ENCODE results near the gene SPEN.

SPEN gene

DNA sequence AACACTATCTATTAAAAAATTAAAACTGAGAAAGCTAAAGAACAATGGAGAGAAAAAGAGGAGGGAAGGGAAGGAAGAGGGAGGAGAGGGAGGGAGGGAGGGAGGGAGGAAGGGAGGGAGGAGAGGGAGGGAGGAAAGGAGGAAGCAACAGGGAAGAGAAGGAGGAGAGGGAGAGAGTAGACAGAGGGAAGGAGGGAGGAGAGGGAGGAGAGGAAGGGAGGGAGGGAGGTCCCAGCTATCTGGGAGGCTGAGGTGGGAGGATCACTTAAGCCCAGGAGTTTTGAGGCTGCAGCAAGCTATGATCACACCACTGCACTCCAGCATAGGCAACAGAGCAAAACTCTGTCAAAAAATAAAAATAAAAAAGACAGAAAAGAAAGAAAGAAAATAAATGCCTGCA lies 111.9 kb downstream of the SPEN start:
- H3K9ac ChIP-seq (ENCODE audit: insufficient read length) = no peak overlapping the region

DNA sequence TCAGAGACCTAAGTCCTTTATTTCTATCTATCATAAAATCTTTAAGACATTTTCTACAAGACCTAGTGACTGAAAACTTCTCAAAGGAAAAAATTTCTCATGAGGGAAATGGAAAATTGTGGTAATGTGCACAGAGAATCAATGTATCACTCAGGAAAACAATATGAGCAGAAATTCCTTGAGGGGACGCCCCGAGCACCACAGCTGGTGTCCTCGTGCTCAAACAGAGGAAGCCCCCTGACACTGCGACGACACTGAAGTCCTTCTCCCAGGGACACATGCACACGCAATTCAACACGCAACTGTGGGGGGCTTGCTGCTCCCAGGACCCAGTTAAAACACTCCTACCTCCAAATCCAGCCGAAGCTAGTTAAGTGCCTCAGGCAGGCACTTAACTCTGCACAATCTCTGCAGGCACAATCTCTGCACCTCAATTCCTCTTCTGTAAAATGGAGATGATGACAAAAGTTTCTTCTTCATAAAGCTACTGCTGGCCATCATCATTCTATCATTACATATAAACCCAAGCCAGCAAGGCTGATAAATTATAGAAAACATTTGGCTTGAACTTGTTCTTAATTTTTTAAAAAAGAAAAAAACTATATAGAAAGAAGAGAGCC lies 112.4 kb downstream of the SPEN start:
- Histone ChIP-seq H3K4me3 (peak overlapping the region; percentile 49), H3K9me3 (ENCODE audit: low read depth, low read length) (no peaks in the 10 kb centered on the region), H3K36me3 (ENCODE audit: insufficient read depth, low read length) (no peaks in the 10 kb centered on the region), H3K27ac (peak overlapping the region; percentile 70), H3K9ac (ENCODE audit: insufficient read length) (peak overlapping the region; percentile 22)
- TF ChIP-seq FOXP2 (optimal IDR thresholded peaks at IDR 0.05; ENCODE audit: control extremely low read depth, extremely low read length, insufficient read depth) (no peak), EZH2 (IDR thresholded peaks at IDR 0.05) (no peak), POLR2AphosphoS5 (IDR thresholded peaks at IDR 0.05; ENCODE audit: borderline replicate concordance, low read depth, low read length) (no peak)
- no peak for DNase-seq (ENCODE audit: low read depth, low spot score)

More for the DNA sequence above, 111.9 kb downstream of the SPEN start:
- TF ChIP-seq EZH2 (IDR thresholded peaks at IDR 0.05) = no peak
- no peak for TF ChIP-seq POLR2AphosphoS5 (IDR thresholded peaks at IDR 0.05; ENCODE audit: borderline replicate concordance, low read depth, low read length)
- no peak for TF ChIP-seq FOXP2 (optimal IDR thresholded peaks at IDR 0.05; ENCODE audit: control extremely low read depth, extremely low read length, insufficient read depth)
- no peak for DNase-seq (ENCODE audit: low read depth, low spot score)
- Histone ChIP-seq H3K9me3 (ENCODE audit: low read depth, low read length) (no peaks in the 10 kb centered on the region), H3K4me3 (peak overlapping the region; percentile 49; the same call in 1 of the 2 replicates), H3K36me3 (ENCODE audit: insufficient read depth, low read length) (no peaks in the 10 kb centered on the region), H3K27ac (peak overlapping the region; percentile 80)

DNA sequence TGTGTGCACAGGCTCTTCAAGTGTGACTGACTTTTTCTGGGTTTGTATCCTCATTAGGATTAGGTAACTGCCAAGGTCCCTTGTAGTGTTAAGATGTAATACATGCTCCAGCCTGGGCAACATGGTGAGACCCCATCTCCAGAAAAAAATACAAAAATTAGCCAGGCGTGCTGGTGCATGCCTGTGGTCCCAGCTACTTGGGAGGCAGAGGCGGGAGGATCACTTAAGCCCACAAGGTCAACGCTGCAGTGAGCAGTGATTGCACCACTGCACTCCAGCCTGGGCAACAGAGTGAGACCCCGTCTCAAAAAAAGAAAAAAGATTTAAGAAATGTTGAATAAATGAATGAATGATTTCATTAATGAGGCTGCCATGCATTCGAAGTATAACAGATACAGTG lies 113.3 kb downstream of the SPEN start:
- Histone ChIP-seq H3K9ac (ENCODE audit: insufficient read length) (no peak overlapping the region), H3K27ac (no peak overlapping the region), H3K4me3 (no peak overlapping the region), H3K36me3 (ENCODE audit: insufficient read depth, low read length) (no peaks in the 10 kb centered on the region), H3K9me3 (ENCODE audit: low read depth, low read length) (no peaks in the 10 kb centered on the region)
- DNase-seq (ENCODE audit: low read depth, low spot score) = no peak
- no peak for TF ChIP-seq EZH2 (IDR thresholded peaks at IDR 0.05)
- TF ChIP-seq POLR2AphosphoS5 (IDR thresholded peaks at IDR 0.05; ENCODE audit: borderline replicate concordance, low read depth, low read length) = no peak
- no peak for TF ChIP-seq FOXP2 (optimal IDR thresholded peaks at IDR 0.05; ENCODE audit: control extremely low read depth, extremely low read length, insufficient read depth)

DNA sequence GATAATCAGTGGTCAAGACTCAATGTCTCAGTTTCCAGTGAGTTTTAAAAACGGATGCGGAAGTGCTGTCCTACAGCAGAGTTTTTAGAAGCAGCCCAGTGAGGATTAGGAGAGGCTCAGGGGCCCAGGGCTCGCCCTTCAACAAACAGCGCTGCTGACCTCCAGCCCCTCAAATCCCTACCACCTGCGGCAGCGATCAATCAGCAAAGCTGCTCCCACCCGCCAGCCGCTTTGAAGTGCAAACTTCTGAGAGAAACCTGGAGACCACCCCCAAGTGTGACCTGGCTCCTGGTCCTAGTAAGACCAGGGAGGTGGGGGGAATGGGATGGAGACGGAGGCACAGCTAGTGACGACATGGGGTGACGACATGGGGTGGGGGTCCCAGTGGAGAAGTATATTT lies 114.0 kb downstream of the SPEN start:
- Histone ChIP-seq H3K27ac (no peak overlapping the region), H3K9me3 (ENCODE audit: low read depth, low read length) (no peaks in the 10 kb centered on the region), H3K9ac (ENCODE audit: insufficient read length) (no peak overlapping the region), H3K4me3 (no peak overlapping the region), H3K36me3 (ENCODE audit: insufficient read depth, low read length) (no peaks in the 10 kb centered on the region)
- DNase-seq (ENCODE audit: low read depth, low spot score) = no peak
- TF ChIP-seq FOXP2 (optimal IDR thresholded peaks at IDR 0.05; ENCODE audit: control extremely low read depth, extremely low read length, insufficient read depth) (no peak), EZH2 (IDR thresholded peaks at IDR 0.05) (no peak), POLR2AphosphoS5 (IDR thresholded peaks at IDR 0.05; ENCODE audit: borderline replicate concordance, low read depth, low read length) (no peak)

DNA sequence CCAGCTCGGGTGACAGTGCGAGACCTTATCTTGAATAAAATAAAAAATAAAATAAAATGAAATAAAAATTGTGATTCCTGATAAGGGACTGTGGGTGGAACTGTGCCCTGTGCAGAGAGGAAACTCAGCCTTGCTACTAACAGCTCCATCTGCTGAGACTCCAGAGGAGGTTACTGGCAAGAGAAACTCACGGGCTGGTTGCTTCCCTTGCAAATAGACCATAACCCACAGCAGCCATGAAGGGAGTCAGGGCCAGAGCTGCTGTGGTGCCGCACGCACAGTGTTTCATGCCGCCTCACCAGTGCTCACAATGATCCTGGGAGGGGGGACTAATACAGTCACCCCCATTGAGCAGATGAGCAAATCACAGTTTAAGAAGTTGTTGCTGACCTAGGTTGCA lies 114.7 kb downstream of the SPEN start:
- no peak for DNase-seq (ENCODE audit: low read depth, low spot score)
- H3K9me3 ChIP-seq (ENCODE audit: low read depth, low read length) = no peaks in the 10 kb centered on the region
- no peaks in the 10 kb centered on the region for H3K36me3 ChIP-seq (ENCODE audit: insufficient read depth, low read length)
- no peak overlapping the region for H3K27ac ChIP-seq
- no peak overlapping the region for H3K9ac ChIP-seq (ENCODE audit: insufficient read length)
- TF ChIP-seq POLR2AphosphoS5 (IDR thresholded peaks at IDR 0.05; ENCODE audit: borderline replicate concordance, low read depth, low read length) = no peak
- H3K4me3 ChIP-seq = no peak overlapping the region

DNA sequence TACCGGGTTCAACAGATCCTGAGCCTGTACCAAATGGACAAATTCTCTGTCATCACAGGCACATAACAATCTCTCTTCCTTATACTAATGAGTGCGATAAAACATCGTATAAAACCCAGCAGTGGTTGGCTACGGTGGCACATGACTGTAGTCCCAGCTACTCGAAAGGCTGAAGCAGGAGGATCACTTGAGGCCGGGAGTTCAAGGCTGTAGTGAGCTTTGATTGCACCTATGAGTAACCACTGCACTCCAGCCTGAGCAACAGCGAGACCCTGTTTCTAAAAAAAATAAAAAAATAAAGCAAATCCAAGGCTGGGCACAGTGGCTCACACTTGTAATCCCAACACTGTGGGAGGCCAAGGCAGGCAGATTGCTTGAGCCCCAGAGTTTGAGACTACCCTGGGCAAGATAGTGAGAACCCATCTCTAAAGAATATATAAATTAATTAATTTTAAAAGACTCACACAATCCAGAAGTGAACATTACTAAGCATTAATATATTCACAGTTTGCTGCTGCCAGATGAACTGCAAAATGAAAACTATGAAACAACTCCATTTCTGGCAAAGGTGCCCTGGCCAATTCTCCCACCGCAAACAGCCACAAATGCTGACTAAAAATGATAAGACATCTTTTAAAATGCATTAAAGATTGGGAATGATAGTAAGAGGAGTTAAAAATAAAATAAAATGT lies 115.3 kb downstream of the SPEN start:
- no peak overlapping the region; the same call in 1 of the 2 replicates for H3K4me3 ChIP-seq
- H3K27ac ChIP-seq = peak overlapping the region; percentile 65; the same call in 1 of the 2 replicates
- H3K9me3 ChIP-seq (ENCODE audit: low read depth, low read length) = no peaks in the 10 kb centered on the region
- DNase-seq (ENCODE audit: low read depth, low spot score) = no peak
- peaks cover under 1% of the 10 kb centered on the region; the same call in 1 of the 2 replicates for H3K36me3 ChIP-seq (ENCODE audit: insufficient read depth, low read length)
- TF ChIP-seq POLR2AphosphoS5 (IDR thresholded peaks at IDR 0.05; ENCODE audit: borderline replicate concordance, low read depth, low read length) (no peak), EZH2 (IDR thresholded peaks at IDR 0.05) (no peak), FOXP2 (optimal IDR thresholded peaks at IDR 0.05; ENCODE audit: control extremely low read depth, extremely low read length, insufficient read depth) (no peak)
- H3K9ac ChIP-seq (ENCODE audit: insufficient read length) = no peak overlapping the region

DNA sequence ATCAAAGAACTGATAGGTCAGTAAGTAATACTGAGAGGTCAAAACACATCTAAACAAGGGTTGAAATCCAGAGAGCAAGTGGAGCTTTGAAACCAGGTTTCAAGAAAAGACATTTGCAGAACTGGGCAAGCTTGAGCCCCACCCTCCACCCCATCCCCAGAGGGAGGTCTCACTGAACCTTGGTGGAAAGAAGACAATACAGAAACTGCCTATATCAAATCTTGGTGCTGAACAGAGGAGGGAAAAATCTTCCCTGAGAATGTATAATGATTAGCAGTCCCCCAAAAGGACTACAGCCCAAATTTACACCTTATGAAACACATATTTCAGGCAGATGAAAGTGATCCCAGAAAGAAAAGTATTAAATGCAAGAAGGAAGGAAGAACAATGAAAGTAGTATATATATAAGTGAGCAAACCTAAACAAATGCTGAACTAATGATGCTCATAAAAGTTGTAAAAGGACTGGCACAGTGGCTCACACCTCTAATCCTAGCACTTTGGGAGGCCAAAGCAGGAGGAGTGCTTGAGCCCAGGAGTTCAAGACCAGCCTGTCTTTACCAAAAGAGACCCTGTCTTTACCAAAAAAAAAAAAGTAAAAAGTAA lies 116.0 kb downstream of the SPEN start:
- peaks cover 6% of the 10 kb centered on the region; the same call in 1 of the 2 replicates for H3K36me3 ChIP-seq (ENCODE audit: insufficient read depth, low read length)
- peak overlapping the region; percentile 65 for H3K27ac ChIP-seq
- no peak overlapping the region for H3K9ac ChIP-seq (ENCODE audit: insufficient read length)
- H3K4me3 ChIP-seq = peak overlapping the region; percentile 15
- H3K9me3 ChIP-seq (ENCODE audit: low read depth, low read length) = no peaks in the 10 kb centered on the region
- no peak for DNase-seq (ENCODE audit: low read depth, low spot score)
- TF ChIP-seq EZH2 (IDR thresholded peaks at IDR 0.05) (no peak), FOXP2 (optimal IDR thresholded peaks at IDR 0.05; ENCODE audit: control extremely low read depth, extremely low read length, insufficient read depth) (no peak), POLR2AphosphoS5 (IDR thresholded peaks at IDR 0.05; ENCODE audit: borderline replicate concordance, low read depth, low read length) (no peak)

DNA sequence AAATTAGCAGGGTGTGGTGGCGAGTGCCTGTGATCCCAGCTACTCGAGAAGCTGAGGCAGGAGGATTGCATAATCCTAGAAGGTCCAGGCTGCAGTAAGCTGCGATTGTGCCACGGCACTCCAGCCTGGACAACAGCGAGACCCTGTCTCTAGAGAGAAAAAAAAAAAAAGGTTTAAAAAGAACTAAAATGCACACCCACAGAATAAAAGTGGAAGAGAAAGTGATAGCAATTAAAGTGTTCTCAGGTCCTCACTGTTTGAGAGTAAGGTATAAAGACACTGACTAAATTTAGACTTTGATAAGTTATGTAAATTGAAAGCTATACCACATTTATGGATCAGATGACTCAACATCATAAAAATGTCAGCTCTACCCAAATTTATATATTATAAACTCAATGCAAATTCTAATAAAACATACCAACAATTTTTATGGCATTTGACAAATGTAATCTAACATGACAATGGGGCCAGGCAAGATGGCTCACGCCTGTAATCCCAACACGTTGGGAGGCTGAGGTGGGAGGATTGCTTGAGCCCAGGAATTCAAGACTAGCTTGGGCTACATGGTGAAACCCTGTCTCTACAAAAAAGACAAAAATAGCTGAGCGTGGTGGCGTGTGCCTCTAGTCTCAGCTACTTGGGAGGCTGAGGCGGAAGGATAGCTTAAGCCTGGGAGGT lies 116.6 kb downstream of the SPEN start:
- Histone ChIP-seq H3K9ac (ENCODE audit: insufficient read length) (no peak overlapping the region), H3K4me3 (peak overlapping the region; percentile 15), H3K9me3 (ENCODE audit: low read depth, low read length) (no peaks in the 10 kb centered on the region; the same call in 1 of the 2 replicates), H3K27ac (peak overlapping the region; percentile 82), H3K36me3 (ENCODE audit: insufficient read depth, low read length) (peaks cover 12% of the 10 kb centered on the region; the same call in 1 of the 2 replicates)
- no peak for TF ChIP-seq EZH2 (IDR thresholded peaks at IDR 0.05)
- TF ChIP-seq FOXP2 (optimal IDR thresholded peaks at IDR 0.05; ENCODE audit: control extremely low read depth, extremely low read length, insufficient read depth) = no peak
- no peak; the same call in 1 of the 2 replicates for TF ChIP-seq POLR2AphosphoS5 (IDR thresholded peaks at IDR 0.05; ENCODE audit: borderline replicate concordance, low read depth, low read length)
- DNase-seq (ENCODE audit: low read depth, low spot score) = no peak
